Measurements from ENCODE around the gene PRR7. TPM values are rescaled to one million over a fixed set of nuclear protein-coding genes. Genes with fewer than 3 reads are reported as not detected.
A peak's percentile ranks its signal among the peaks of the same experiment; 100 is the strongest.

The PRR7 gene
- total and polyA plus RNA-seq, 2 of the 13 experiments (the other 11 are each of a cell fraction or from before 2014, with no cell fraction given): 4.8 to 5.0 TPM

GRCh38 chr5:177455036-177455660 is 8.5 kb downstream of the PRR7 start (continued):
- TF ChIP-seq CEBPG (CRISPR knock-in tag; IDR thresholded peaks at IDR 0.05) (no peak), PHF8 (CRISPR knock-in tag; IDR thresholded peaks at IDR 0.05) (peak; percentile 78), PHB2 (IDR thresholded peaks at IDR 0.05; ENCODE audit: partially characterized antibody) (no peak), FOXP1 (IDR thresholded peaks at IDR 0.05) (no peak), FOXP1 (CRISPR knock-in tag; IDR thresholded peaks at IDR 0.05) (no peak), ZFYVE20 (CRISPR knock-in tag; IDR thresholded peaks at IDR 0.05; ENCODE audit: borderline replicate concordance, low read depth) (0 out of 2 replicates have a peak, but pooled peaks have one; percentile 63), ZNF777 (CRISPR knock-in tag; IDR thresholded peaks at IDR 0.05) (peak; percentile 87), ZNF644 (CRISPR knock-in tag; IDR thresholded peaks at IDR 0.05; ENCODE audit: low read depth) (no peak), ZNF367 (CRISPR knock-in tag; IDR thresholded peaks at IDR 0.05; ENCODE audit: borderline replicate concordance) (no peak), CBFB (CRISPR knock-in tag; IDR thresholded peaks at IDR 0.05) (0 out of 2 replicates have a peak, but pooled peaks have one; percentile 37), ESRRA (CRISPR knock-in tag; IDR thresholded peaks at IDR 0.05; ENCODE audit: low read depth) (peak; percentile 67), ZFX (CRISPR knock-in tag; IDR thresholded peaks at IDR 0.05; ENCODE audit: low read depth) (peak; percentile 87), ZBTB34 (CRISPR knock-in tag; IDR thresholded peaks at IDR 0.05) (peak; percentile 92), AHR (CRISPR knock-in tag; IDR thresholded peaks at IDR 0.05) (no peak), ZNF589 (CRISPR knock-in tag; conservative IDR thresholded peaks at IDR 0.05) (peak; percentile 80), MZF1 (CRISPR knock-in tag; IDR thresholded peaks at IDR 0.05; ENCODE audit: borderline replicate concordance) (no peak), ZNF451 (CRISPR knock-in tag; IDR thresholded peaks at IDR 0.05) (peak; percentile 88; the same call in 1 of the 2 replicates), ZC3H13 (CRISPR knock-in tag; IDR thresholded peaks at IDR 0.05) (peak; percentile 71; the same call in 1 of the 2 replicates), SIX4 (CRISPR knock-in tag; IDR thresholded peaks at IDR 0.05) (no peak; the same call in 1 of the 2 replicates), SP4 (CRISPR knock-in tag; IDR thresholded peaks at IDR 0.05) (peak; percentile 53)
- TF ChIP-seq, protein P1, sequence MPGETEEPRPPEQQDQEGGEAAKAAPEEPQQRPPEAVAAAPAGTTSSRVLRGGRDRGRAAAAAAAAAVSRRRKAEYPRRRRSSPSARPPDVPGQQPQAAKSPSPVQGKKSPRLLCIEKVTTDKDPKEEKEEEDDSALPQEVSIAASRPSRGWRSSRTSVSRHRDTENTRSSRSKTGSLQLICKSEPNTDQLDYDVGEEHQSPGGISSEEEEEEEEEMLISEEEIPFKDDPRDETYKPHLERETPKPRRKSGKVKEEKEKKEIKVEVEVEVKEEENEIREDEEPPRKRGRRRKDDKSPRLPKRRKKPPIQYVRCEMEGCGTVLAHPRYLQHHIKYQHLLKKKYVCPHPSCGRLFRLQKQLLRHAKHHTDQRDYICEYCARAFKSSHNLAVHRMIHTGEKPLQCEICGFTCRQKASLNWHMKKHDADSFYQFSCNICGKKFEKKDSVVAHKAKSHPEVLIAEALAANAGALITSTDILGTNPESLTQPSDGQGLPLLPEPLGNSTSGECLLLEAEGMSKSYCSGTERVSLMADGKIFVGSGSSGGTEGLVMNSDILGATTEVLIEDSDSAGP (CRISPR knock-in tag; IDR thresholded peaks at IDR 0.05; ENCODE audit: borderline replicate concordance): 0 out of 2 replicates have a peak, but pooled peaks have one; percentile 83
- TF ChIP-seq, protein P2, sequence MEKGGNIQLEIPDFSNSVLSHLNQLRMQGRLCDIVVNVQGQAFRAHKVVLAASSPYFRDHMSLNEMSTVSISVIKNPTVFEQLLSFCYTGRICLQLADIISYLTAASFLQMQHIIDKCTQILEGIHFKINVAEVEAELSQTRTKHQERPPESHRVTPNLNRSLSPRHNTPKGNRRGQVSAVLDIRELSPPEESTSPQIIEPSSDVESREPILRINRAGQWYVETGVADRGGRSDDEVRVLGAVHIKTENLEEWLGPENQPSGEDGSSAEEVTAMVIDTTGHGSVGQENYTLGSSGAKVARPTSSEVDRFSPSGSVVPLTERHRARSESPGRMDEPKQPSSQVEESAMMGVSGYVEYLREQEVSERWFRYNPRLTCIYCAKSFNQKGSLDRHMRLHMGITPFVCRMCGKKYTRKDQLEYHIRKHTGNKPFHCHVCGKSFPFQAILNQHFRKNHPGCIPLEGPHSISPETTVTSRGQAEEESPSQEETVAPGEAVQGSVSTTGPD (CRISPR knock-in tag; IDR thresholded peaks at IDR 0.05): no peak

All from HepG2 (cell line).